ENCODE results near the gene RASA3.
"Not testable (repeated sequence)": the region's sequence is repeated elsewhere in the genome, so short reads cannot be mapped to it uniquely, and the experiment has no call there.

Gene RASA3

DNA sequence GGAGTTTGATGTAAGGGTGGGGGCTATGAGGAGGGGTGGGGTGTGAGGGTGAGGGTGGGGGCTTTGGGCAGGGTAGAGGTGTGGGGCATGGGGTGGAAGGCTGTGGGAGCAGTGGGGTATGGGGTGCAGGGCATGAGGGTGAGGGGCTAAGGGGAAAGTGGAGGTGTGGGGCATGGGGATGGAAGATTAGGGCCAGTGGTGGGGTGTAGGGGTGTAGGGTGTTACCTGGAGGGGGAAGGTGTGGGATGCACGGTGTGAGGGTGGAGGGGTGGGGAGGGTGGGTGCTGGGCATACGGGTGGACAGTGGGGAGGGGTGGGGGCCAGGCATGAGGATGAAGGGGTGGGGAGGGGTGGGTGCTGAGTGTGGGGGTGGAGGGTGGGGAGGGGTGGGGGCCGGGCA lies 22.9 kb upstream of the RASA3 start:
- DNase-seq: no peak

- DNase-seq: no peak
Measured at GRCh38 chr13:114154476-114154875, 22.1 kb upstream of the RASA3 start.

- DNase-seq: no peak
Measured at GRCh38 chr13:114153485-114154080, 21.2 kb upstream of the RASA3 start.

- no peak for DNase-seq
Measured at GRCh38 chr13:114152831-114153371, 20.5 kb upstream of the RASA3 start.

- no peak for DNase-seq
Measured at GRCh38 chr13:114152285-114152645, 19.8 kb upstream of the RASA3 start.

GRCh38 chr13:114151565-114152284 lies 19.3 kb upstream of the RASA3 start:
- DNase-seq: peak; percentile 61

DNA sequence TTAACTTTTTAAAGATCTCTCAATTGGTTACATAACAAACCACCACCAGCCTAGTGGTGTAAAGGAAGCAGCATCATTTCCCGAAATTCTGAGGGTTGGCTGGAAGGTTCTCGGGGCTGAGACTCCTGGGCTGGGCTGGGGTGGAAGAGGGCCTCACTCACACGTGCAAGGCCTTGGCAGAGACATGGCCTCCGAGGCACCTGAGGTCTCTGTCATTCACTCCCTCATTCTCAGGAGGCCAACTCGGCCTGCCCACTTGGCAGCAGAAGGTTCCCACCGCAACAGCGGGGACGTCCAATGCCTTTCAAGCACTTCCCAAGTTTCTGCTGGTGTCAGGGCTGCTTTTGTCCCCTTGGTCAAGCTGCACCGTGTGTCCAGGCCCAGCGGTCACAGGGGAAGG lies 18.6 kb upstream of the RASA3 start:
- no peak for DNase-seq

DNA sequence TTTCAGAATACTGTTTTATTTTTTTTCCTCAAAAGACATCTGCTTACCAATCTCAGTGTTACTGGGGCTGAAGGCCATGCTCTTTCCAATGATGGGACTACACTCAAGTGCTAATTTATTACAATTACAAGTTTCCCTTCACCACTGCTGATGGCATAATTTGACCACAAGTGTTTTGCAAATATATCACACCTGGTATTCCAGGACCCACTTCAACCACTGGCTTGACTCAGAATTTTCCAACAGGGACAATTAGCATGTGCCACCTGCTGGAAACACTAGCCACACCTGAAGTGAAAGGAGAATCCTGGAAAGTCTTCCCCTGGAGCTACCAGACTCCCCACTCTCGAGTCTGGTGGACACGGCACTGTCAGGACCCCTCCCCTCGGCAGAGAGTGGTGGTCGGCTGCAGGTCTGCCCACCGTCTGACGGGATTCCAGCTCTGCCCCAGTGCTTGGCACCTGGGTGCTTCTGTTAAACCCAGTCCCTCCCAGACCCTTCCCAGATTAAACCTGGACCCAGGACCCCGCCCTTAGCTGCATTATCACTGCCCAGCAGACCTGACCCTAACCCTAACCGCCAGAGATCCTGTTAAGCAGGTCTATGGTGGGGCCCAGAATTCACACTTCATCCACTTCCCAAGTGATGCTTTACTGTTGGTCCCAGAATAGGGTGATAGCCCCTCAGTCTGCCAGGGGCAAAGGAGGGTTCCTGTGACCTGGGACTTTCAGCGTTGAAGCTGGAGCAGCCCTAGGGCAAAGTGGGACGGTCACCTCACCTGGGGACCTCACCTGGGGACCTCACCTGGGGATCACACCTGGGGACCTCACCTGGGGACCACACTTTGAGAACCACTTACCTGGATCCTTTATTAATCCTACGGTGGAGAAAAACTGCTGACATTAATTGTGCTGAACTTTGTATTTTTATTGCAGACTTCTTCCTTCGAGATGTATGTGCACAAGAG lies 17.6 kb upstream of the RASA3 start:
- DNase-seq: no peak

DNA sequence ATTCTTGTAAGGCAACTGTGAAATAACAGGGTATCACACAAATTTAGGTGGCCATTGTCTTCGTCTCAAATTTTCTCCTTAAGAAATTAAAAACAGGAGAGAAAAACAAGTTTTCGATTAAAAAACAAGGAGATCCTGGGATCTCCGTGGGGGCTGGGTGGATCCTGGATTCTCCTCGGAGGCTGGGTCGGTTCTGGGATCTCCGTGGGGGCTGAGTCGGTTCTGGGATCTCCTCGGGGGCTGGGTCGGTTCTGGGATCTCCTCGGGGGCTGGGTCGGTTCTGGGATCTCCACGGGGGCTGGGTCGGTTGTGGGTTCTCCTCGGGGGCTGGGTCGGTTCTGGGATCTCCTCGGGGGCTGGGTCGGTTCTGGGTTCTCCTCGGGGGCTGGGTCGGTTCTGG lies 16.5 kb upstream of the RASA3 start:
- not testable (repeated sequence) for DNase-seq

DNA sequence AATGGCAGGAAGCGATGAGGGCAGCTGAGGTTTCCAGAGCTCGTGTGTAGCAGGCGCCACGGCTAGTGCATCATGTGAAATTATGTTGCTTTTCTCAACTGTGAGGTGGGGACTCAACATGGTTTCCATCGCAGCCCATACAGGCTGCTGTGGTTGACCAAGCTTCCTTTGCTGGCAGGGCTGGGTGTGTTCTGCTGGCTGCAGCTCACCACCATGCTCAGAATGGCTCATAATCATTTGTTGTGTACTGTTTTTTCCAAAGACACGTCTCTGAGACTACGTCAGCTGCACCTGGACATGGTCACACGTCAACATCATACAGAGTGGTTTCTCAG lies 16.1 kb upstream of the RASA3 start:
- DNase-seq: peak; percentile 69

DNA sequence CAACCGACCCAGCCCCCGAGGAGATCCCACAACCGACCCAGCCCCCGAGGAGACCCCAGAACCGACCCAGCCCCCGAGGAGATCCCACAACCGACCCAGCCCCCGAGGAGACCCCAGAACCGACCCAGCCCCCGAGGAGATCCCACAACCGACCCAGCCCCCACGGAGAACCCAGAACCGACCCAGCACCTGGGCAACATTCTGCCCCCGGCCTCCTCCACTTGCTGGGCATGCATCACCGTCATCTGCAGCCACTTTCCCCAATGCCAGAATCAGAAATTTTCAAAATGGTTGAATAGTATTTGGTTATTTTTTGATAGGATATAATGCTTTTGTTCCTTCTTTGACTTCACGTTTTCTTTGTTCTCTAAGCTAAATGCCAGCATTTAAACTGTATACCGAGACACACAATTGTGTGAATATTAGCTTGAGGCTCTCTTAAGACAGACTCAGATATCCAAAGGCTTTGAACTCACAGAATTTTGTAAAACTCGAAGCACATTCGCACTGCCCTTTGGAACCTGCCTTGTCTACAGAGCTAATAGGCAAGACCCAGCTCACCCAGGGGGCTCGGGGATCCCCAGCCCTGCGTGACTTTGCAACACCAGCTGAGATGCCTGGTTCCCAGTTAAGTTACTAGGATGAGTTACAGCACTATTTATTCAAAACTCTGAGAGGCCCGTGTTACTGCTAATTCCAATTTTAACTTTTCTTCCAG lies 15.5 kb upstream of the RASA3 start:
- no peak for DNase-seq

- DNase-seq: no peak
Measured at GRCh38 chr13:114146629-114147028, 14.2 kb upstream of the RASA3 start.

- no peak for DNase-seq
Measured at GRCh38 chr13:114146173-114146572, 13.8 kb upstream of the RASA3 start.

DNA sequence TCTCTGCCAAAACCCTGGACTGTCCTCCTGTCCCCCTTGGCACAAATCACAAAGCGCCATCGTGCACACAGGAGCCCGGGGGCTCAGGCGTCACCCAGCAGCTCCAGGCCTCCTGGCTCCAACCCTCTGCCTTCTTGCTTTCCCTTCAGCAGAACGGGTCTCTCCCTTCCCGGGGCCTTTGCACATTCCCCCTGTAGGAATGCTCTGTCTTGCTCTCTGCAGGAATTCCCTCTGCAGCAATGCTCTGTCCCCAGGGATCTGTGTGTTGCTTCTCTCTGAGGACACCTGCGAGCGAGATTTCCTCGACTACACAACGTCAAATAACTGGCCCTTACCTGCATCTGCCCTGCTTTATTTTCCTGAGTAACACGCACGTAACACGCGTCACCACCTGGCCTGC lies 13.3 kb upstream of the RASA3 start:
- no peak for DNase-seq

DNA sequence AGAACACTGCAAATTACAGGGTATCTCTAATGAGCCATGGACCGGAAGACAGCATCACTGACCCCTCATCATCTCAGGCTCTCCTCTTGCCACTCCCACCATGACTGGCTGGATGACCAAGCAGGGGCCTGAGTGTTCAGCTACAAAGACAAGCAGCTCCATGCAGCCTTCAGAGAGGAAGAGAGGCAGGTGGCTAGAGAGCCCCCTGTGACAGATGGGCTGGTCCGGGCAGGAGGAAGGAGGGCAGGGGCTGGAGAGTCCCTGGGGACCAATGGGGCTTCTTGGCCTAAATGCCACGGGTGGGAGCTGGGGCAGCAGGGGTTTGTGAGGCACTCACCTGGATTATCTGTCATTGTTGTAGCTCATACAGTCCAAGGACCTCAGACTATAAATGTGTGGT lies 12.8 kb upstream of the RASA3 start:
- DNase-seq: no peak

DNA sequence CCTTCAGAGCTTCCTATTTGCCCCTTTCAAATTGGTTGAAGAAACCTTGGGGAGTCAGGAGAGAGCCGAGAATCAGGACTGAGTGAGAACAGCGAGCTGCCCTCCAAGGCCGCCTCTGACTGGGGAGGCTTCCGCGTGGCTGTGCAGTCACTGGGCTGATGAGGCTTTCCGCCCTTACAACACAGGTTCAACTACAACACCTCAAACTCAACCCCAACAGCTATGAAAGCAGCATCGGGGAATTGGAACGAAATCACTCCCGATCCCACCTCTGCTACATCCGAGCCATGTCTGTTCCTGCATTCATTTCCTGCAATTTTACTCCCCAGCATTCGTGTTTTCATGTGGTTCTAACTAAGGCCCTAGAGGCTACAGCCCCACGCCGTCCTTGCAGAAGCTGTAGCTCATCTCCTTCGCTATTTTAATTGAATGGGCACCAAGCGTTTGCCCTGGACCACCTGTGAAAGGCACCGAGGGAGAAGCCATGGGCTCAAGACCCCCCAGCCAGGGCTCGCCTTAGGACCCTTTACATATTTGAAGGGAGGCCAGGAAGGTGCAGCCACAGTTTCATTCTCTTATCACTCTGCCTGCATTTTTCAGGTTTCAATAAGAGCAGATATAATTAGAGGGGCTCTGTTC lies 12.3 kb upstream of the RASA3 start:
- DNase-seq: no peak

GRCh38 chr13:114143806-114144605 lies 11.6 kb upstream of the RASA3 start:
- DNase-seq: peak; percentile 68

DNA sequence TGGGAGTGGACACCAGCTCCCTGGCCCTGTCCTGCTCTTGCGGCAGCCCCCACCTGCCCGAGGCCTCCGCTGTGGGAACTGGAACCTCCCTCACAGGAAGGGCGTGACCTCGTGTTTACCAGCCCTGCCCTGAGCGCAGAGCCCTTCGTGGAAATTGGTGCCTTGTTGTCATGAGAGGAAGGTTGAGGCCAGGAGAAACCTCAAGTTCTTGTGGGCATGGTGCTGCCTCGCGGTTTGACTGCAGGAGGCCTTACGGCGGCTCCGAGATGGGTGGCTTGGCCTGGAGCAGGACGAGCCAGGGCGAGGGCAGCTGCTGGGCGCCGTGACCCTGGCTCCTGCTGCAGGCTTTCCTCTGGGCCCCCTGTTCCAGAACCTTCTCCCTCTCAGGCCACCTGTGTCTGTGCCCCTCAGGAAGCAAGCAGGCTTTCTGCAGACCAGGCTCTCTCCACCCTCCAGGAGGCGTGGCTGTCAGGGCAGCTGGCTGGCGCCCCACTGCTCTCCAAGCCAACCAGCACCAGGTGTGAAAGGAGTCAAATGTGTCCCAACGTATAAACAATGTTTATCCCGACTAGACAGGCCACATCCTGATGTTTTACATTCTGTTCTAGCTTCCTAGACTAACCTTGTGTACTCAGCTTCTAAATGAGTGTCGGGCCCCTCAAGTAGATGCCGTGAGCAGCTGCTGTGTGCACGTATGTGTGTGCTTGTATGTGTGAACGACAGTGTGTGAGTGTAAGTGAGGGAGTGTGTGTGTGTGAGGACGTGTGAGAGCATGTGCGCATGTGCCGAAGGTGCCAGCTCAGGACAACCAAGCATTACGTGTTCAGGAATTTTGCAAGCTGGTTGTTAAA lies 10.4 kb upstream of the RASA3 start:
- peak; percentile 44 for DNase-seq

DNA sequence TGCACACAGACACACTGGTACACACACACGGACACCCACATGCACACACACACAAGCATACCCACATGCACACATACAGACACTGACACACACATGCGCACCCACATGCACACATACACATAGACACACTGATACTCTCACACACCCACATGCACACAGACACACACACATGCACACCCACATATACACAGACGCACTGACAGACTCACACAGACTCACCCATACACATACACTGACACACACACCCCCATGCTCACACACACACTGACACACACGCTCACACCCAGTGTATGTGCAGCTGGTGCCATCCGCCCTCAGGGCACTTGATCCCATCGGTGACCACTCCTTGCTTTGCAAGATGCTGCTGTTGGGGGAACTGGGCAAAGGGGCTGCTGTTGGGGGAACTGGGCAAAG lies 9.7 kb upstream of the RASA3 start:
- DNase-seq: no peak

DNA sequence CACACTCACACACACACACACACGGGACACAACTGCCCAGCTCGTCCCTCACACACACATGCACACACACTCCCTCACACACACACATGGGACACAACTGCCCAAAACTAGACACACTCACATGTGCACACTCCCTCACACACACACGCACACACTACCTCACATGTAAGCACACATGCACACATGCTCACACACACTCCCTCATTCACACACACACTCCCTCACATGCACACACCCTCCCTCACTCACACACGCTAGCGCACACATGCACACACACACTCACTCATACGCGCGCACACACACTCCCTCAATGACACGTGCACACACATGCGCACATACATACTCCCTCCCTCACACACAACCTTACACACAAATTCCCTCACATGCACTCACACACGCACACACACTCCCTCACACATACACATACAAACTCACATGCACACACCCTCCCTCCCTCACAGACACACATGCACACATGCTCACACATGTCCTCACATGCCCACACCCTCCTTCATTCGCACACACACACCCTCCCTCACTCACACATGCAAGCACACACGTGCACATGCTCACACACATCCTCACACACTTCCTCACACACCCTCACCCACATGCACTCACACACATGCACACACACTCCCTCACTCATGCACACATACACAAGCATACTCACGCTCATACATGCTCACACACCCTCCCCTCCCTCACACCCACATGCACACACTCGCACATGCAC lies 9.0 kb upstream of the RASA3 start:
- no peak for DNase-seq

Data from activated naive CD4-positive, alpha-beta T cell treated with anti-CD3 and anti-CD28 coated beads, Interleukin-2, amount 50 U/mL, for 16 hours (primary cell).